ENCODE measurements around the gene JAKMIP1.
A peak's percentile ranks its signal among the peaks of the same experiment; 100 is the strongest.
"Not testable (repeated sequence)": the region's sequence is repeated elsewhere in the genome, so short reads cannot be mapped to it uniquely, and the experiment has no call there.

JAKMIP1 gene

GRCh38 chr4:6229671-6230501 is 29.5 kb upstream of the JAKMIP1 start:
- DNase-seq (ENCODE audit: low spot score) = no peak

DNA sequence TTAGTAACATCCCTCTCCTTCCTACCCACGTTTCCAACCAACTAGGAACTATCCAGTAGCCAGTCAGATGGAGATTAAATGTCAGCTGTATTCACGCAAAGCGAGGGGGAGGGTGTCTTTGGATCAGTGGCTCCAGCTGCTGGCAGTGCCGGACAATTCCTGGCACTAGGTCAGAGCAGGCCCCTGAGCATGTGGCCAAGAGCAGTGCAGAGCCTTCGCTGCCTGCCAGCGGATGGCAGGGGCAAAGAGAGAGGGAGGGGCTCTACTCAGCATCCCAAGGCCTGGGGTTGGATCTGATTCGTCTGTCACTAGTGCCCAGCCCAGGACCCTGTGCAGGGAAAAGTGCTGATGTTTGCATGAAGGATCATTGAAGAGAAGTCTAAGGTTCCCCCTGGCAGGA is 28.7 kb upstream of the JAKMIP1 start:
- DNase-seq (ENCODE audit: low spot score) = no peak

GRCh38 chr4:6228158-6229067 is 28.1 kb upstream of the JAKMIP1 start:
- DNase-seq (ENCODE audit: low spot score) = no peak

DNA sequence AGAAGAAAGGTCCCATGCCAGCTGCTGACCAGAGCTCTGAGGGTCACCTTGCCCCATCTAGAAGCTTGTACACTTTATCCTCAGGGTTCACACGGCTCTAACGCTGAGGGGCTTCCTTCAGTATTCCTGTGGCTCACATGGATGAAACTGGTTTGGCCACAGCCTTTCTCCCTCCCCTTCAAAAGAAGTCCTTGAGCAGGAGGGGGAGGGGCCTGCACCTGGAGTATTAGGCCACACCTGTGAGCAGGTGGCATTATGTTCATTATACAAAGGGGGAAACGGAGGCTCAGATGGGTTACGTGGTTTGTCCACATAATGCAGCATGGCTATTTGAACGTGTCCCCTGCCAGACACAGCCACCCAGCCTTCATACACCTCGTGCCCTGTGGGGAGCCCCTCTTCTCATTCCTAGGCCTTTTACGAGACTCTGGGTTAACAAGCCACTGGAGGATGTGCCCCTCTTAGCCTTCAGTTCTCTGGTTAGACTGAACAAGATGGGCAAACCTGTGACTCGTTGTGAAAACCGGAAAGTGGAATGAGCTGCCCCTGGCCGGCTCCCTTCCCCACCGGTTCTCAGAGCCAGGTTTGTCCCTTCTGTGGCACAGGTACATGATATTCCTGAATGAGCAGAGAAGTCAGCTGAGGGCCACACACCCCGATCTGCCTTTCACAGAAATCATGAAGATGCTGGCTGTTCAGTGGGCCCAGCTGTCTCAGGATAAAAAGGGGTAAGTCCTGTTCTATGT is 27.2 kb upstream of the JAKMIP1 start:
- no peak for DNase-seq (ENCODE audit: low spot score)

DNA sequence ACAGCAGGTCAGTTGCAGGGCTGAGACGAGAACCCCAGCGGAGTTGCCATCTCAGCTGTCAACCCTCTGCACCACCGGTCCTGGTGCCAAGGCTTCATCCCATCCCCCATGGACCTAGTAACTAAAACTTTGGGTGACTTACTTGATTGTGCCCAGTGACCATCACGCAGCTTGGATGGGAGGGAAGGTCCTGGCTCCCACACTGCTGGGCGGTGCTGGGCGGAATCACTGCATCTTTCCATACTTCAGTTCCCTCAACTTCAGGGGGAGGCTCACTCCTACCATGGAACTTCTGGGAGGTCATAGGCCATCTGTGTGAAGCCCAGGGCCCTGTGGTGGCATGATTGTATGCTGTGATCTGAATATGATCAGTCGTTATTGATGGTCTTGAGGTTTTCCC is 26.2 kb upstream of the JAKMIP1 start:
- no peak for DNase-seq (ENCODE audit: low spot score)

DNA sequence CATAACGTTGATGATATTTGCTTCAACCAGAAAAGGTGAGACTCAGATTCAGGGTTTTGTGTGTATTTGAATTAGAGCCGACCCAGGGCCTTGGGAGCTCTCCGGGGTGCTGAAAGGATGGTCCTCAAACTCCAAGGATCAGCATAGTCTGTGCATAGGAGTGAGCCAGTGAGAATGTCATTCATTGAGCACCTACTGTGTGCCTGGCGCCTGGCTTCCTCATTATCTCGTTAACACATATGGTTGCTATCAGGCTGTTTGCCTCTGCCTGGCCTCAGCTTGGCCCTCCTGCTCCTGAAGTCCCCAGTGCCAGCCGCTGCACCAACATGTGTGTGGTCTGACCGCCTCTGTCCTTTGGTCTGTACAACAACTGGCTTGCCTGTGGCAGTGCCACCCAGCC is 25.1 kb upstream of the JAKMIP1 start:
- DNase-seq (ENCODE audit: low spot score) = no peak

GRCh38 chr4:6224735-6225134 is 24.4 kb upstream of the JAKMIP1 start:
- DNase-seq (ENCODE audit: low spot score) = no peak

GRCh38 chr4:6222761-6223292 is 22.5 kb upstream of the JAKMIP1 start:
- DNase-seq (ENCODE audit: low spot score) = peak; percentile 78

- peak; percentile 68 for DNase-seq (ENCODE audit: low spot score)
Observed at GRCh38 chr4:6221851-6222760, 21.8 kb upstream of the JAKMIP1 start.

- DNase-seq (ENCODE audit: low spot score) = no peak
Observed at GRCh38 chr4:6221301-6221850, 21.0 kb upstream of the JAKMIP1 start.

DNA sequence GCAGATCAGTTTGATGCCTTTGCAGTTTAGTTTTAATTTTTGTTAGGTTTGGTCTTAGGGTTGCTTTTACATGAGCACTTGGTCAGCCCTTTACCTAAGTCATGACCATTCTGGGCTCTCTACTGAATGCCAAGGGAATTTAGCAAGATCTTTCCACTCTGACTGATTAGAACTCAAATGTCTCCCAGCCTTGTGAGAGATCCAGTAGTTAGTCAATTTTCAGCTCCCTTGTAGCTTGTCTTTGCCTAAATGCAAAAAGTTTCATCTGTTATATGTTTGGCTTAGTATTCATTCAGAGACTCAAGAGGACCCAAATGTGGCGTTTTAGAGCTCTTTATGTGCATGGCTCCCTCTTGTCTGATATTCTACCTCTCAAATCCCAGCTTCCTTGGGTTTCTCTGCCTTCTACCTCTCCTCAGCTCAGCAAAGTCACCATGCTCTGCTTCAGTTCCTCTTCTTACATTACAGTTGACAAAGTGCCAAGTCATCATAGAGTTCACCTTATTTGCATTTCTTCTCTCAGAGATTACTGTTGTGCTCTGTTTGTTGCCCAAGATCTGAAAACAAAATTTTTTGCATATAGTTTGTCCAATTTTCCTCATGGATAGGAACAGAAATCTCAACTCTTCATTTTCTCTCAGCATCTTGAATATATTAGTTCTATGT is 17.5 kb upstream of the JAKMIP1 start:
- no peak for DNase-seq (ENCODE audit: low spot score)

GRCh38 chr4:6216588-6216987 is 16.2 kb upstream of the JAKMIP1 start:
- no peak for DNase-seq (ENCODE audit: low spot score)

GRCh38 chr4:6209921-6210320 is 9.6 kb upstream of the JAKMIP1 start:
- DNase-seq (ENCODE audit: low spot score) = no peak

- DNase-seq (ENCODE audit: low spot score) = not testable (repeated sequence)
Observed at GRCh38 chr4:6209291-6209690, 8.9 kb upstream of the JAKMIP1 start.

- DNase-seq (ENCODE audit: low spot score) = no peak
Observed at GRCh38 chr4:6208416-6208815, 8.1 kb upstream of the JAKMIP1 start.

- DNase-seq (ENCODE audit: low spot score) = no peak
Observed at GRCh38 chr4:6207602-6208001, 7.3 kb upstream of the JAKMIP1 start.

- DNase-seq (ENCODE audit: low spot score) = no peak
Observed at GRCh38 chr4:6206771-6207290, 6.5 kb upstream of the JAKMIP1 start.

GRCh38 chr4:6205973-6206372 is 5.6 kb upstream of the JAKMIP1 start:
- DNase-seq (ENCODE audit: low spot score) = no peak

DNA sequence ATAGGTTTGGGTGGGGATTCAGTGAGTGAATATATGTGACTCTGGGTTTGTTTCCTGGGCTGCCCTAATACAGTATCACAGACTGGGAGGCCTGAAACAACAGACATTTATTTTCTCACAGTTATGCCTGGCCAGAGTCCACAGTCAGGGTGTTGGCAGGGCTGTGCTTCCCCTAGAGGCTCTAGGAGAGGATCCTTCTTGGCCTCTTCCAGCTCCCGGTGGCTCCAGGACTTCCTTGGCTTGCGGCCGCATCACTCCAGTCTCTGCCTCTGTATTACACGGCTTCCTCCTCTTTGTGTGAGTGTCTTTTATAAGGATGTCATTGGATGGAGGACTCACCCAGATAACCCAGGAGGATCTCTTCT is 5.2 kb upstream of the JAKMIP1 start:
- no peak for DNase-seq (ENCODE audit: low spot score)

All from SK-N-DZ (cell line).